Activated T-helper 9 cell treated with anti-CD3 and anti-CD28 coated beads, Interleukin-2, amount 50 U/mL, for 16 hours (primary cell): ENCODE measurements around the gene DGKI.

Experiments
- DNase-seq: peaks from one replicate; pipeline ENCODE4 v3.0.0-alpha.2; 2020; ENCODE audit warnings: low read depth

DGKI gene

DNA sequence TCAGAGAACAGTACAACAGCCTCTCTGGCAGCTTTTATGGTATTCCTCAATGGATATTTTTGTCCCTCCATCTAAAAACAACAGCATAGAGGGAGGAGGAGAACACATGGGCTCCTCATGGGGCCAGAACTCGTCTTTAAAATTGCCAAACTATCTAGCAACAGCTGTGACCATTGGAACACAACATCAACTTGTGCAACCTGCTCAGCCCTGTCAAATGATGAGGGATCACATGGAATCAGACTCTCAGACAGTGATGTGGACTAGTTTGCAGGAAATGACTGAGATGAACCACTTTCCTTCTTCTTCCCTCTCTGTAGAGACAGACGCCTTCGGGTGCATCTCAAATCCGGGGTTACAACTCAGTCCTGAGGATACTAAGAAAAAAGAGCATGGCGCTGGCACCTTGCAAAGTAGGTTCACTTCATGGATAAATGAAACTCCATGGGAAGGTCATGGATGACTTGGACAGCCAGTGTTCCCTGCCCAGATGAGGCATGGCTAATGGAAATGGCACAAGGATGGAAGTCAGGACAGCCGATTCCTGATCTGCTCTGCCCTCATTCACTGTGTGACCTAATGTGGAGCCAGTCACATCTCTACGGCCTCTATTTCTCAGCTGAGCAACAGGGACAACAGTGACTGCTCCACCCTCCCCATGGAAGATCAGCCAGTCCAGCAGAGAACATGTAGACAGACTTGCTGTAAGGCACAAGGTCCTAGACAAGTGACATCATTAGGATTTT is 24.6 kb upstream of the DGKI start:
- DNase-seq: no peak

DNA sequence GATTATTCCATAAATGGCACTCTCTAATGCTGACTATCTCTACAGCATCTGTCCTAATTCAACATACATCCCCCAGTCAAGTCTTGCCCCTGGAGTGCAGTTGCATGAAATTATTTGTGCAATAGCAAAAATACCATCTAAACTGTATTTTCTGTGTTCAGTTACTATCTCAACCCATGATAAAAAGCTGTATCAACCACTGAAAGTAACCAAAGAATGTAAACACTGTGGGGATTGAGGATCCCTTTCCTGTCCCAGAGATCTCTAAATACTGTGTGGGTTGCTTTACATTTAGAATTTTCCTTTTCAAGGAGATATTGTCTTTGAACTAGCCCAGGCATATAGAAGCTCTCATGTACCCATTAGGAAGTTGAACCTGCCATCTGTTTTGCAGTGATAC is 23.9 kb upstream of the DGKI start:
- no peak for DNase-seq

DNA sequence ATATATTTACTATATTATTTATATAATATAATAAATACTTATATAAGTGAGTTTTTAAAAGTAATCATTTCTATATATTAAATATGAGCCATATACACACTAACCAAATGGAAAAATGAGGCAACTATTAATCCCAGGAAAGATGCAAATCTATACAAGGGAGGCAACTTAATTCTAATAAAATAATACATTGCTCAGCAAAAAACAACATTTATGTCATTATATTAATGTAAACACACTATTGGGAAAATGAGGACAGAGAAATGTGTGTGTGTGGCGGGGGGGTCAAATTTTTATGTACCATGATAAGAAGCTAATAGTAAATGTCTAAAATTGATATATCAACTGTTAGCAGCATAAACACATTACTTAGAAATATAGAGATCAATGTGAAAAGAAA is 23.3 kb upstream of the DGKI start:
- DNase-seq: no peak

DNA sequence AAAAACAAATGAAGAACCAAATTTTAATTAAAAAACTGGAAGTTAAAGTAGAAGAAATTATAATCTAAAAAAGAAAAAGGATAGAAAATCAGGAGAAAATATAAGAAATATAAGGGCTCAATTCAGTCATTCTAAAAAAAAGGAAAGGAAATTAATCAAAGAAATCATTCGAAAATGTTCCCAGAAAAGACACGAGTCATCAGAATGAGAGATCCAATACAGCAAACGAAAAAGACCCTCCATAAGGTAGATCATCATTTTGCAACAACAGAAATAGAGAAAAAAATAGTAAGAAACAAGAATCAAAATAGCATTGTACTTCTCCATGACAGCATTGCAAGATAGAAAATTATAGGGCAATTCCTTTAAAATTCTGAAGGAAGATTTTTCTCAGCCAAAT is 22.5 kb upstream of the DGKI start:
- DNase-seq: no peak

DNA sequence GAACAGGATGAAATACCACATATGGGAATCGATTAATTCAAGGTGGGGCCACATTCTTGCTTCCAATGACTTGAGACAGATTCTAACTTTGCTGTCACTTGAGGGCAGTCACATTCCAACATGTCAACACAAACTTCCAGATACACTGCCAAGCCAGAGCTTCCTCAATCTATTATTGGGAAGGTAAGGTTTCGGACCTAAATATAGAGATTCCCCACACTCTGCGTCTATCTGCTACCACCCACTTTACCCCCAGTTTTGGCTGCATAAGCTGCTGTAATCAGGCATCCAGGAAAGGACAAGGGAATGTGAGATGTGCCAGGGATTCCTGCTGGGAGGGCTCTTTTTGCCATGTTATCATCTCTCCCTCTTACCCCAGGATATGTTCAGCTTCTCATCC is 20.5 kb upstream of the DGKI start:
- DNase-seq: no peak

DNA sequence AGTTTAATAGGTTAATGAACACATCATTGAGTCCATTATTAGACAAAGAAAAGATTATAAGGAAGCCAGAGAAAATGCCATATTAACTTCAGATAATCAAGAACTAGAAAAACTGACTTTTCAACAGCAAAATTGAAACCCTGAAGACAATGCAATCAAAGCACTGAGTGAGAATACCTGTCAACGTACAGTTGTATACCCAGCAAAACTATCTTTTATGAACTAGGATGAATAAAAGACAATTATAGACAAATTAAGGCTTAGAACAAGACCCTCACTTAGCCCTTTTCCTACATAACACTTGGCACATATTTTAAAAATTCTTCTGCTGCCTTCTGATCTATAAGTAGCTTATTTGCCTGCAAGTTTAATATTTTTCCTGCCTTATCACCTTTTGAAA is 19.0 kb upstream of the DGKI start:
- DNase-seq: no peak

DNA sequence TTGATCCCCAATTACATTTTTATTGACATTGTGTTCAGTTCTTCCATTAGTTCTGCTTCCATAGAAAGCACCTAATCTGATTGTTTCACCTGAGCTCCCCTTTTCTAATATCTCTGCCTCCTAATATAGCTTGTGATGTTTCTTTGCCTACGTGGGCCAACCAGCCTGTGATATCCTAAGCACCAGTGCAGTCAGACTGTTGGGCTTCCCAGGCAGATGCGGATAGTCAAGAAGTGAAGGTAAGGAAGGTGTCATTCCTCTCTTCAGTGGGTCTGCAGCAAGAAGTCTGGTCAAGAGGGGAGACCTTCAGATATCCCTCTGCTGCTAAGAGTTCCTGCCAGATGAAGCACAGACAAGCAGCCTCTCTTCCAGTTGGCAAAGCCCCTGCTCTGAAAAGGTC is 16.2 kb upstream of the DGKI start:
- no peak for DNase-seq

DNA sequence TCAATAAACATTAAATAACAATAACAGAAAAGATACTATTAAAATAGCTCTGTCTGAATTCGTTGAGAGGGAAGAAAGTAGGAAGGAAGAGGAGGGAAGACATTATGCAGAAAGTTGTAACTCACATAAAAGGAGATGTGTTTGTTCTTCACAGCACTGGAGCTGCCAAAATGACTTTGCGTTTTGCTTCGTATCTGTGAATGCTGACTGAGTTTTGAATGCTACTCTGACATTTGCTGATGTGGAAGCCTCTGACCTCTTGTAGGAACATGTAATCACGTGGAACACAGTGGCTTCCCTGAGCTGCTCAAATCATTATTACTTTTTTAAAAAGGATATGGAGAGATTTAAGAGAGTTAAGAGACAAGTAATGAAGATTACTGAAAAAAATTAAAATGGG is 15.6 kb upstream of the DGKI start:
- no peak for DNase-seq

DNA sequence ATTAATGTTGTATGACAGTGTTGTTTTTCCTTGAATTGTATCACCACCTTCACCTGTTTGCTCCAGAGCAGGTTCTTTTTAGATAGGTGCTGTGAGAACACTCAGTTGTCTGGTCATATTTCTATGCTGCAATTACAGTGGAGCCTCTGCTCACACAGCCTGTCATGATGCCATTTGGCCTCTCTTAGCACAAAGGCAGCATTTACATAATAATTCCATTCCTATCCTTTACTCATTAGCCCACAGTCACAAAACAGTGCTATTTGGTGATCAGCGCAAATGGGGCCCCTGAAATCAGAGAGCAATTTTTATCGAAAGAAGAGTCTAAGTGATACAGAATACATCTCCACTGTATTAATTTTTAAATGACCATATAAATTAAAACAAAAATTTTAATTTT is 13.8 kb upstream of the DGKI start:
- no peak for DNase-seq

DNA sequence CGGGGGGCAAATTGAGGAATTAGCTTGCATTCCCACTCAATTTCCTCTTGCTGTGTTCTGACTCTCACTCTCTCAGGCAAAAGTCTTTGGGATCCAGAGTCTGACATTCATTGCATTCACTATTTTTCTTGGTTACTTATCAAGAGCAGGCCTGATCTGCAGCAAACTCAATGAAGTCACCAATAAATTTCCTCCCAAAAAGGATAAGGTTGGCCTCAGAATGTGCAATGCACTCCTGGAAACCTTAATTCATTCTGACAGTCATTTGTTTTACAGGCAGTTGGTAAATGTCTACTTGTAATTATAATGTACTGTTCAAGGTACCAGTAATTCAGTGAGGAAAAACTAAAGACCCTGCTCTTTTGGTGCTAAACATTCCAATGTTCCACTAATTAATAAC is 6.3 kb upstream of the DGKI start:
- DNase-seq: no peak

DNA sequence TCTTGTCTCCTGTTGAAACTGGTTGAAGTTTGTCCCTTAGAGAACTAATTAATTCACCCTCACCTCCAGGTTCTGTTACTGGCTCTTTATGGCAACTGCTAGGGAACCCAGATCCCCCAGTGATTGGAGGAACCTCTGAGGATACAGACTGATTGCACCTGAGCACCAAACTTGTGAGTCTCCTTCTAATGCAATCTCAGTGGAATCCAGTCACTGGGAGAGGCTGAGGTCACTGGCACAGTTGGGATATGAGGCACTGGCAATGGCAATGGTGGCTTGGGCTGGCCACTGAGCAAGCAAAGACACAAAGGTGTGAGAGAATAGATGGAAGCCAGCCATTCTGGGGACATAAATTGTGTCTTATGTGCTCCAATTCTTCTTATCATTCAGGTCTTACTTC is 5.3 kb upstream of the DGKI start:
- DNase-seq: no peak

DNA sequence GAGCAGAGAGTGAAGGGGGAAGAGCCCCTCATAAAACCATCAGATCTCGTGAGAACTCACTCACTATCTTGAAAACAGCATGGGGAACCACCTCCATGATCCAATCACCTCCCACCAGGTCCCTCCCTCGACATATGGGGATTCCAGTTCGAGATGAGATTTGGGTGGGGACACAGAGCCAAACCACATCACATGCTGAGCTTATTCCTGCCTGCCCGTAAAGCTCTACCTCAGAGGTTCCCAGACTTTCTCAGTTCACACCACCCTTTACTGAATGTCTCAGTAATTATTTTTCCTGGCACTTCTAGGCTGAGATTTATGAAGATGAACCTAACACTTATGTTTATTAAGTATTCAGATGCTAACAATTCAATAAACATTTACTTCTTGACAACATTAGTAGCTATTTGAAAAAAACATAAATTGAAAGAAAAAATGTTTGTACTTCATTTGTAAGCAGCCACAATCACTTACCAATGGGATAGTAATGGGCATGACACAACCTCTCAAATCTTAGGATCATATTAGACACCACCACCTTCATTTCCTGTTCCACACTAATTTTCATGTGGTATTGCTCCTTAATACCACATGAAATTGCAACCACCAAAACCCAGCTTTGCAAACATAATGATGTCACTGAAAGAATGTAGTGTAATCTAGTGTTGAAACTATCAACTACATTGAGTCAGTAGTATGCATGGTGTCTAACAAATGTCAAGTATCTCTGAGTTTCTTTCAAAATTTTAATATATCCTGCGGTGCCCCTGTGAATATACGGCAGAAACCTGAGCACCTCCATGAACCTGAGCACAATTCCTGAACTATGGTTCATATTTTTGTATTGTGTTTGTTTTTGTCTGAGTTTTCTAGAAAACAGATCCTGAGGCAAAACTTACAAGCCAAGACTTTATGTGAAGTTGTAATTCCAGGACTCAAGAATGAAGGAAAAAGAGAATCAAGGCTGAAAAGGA is 4.5 kb upstream of the DGKI start:
- DNase-seq: no peak

DNA sequence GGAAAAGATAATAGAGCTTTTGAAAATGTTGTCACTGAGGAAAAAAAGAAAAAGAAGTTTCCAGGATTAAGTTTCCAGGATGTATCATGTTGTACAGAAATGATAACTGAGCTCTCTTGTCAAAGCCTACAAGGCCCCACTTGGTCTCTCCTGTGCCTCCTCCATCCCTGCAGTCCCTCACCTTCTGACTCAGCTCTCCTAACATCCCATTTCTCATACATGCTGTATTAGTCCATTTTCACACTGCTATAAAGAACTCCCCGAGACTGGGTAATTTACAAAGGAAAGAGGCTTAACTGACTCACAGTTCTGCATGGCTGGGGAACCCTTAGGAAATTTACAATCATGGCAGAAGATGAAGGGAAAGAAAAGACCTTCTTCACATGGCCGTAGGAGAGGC is 3.8 kb upstream of the DGKI start:
- no peak for DNase-seq

DNA sequence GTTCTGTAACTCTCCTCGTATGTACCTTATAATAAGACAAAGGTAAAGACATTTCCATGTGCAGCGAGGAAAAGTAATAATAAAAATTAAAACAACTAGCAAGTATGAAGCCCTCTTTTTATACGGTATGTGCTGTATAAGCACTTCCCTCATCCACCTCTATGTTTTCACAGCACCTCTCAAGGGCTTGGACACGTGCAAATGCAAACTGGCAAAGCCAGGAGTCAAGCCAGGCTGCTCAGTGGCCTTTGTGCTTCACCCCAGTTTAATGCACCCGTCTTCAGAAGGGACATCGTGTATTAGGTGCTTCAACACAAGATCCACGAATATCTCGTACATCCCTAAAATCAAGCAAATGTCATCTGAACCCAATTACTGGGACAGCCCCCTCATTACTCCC is 1.3 kb upstream of the DGKI start:
- DNase-seq: no peak

DNA sequence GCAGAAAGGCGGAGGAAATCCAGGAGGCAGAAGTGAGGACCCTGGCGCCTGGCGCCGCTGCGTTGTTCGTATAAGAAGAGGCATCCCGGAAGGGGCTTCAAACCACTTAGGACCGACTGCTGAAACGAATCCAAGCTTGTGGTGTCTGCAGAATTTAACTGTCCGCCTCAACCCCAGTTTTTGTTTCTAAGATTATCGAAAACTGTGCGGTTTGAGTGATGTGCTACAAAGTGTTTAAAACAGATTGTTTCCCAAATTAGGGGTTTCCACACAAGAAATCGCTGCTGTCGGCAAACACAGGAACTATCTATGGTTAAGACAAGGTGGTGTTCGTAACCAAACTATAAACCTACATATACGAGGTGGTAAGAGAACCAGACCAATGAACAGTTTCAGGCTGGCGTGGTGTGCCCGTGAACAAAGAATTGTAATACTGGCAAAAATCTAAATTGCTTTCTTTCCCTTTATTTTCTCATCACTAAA is 835 bp upstream of the DGKI start:
- no peak for DNase-seq

DNA sequence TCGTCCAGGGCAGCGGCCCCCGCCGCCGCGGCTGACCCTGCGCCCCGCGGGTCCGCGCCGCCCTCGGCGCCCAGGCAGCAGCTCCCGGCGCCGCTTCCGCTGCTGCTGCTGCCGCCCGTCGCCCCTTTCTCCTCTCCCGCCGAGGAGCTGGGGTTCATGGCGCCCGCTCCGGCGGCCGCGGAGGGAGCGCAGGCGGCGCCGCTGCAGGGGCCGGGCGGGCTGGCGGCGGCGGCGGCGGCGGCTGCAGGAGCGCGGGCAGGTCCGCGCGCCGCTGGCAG is 286 bp downstream of the DGKI start:
- DNase-seq: no peak

DNA sequence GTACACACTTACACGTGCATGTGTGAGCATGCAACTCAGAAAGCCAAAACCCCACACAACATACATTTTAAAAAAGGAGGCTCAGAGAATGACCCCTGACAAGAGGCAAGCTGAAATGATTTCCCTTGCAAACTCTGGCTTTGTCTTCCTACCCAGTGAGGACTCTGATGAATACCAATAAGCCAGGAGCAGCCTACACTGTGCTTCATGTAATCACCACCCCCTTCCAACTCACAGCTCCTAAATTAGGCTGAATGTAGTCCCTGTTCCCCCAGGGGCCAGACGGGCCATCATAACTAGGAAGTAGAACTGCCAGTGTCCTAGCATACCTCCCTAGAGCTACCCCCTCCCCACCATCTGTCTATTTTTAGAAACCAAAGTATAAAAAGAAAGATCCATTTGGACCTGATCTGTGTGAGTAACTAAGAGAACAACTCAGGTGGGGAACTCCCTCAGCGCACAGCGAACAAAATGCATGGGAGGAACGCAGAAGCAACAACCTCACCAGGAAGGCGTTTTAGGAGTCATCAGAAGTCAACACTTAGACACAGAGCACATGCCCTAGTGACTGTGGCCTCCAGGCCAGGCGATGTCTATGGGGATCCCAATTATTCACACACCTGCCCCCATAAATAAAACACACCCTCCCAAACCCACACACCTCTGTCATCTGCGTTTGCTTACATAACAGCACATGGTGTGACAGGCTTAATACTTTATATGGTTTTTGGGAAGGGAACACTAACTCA is 1.9 kb downstream of the DGKI start:
- no peak for DNase-seq

DNA sequence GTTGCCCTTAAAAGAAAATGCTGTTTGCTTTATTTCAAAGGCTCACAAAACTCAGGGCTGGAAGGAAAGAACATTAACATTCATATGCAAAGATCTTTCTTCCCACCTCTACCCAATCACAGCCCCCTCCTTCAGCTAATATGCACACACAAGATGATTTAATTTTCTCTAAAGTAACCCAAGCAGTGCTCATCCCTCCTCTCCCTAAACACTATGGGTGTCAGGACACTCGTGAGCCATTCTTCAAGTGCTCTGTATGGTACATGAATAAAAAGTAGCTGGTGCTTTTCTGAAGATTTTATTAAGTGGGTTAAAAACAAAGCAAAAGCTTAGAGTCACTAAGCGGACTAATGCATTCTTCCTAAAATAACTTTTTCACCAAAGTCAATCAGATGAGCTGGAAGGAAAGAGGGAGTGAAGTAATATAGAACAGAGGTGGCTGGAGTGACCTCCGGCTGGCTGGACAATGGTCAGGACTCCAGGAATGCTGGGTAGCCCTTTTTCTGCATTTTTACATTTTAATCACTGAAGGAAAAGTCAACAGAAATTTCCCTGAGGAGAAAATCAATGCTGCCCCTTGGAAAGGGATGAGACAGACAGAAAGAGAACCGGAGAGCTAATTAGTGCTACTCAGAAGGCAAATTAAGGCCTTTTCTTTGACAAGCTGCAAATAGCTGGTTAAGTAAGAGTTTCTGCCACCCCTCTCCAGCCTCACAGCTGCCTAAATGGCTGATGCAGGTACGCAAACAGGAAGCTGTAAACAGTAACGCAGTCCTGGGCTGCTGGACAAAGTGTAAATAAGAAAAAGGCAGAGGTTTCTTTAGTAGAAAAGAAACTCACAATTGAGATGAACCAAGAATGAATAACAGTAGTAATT is 6.6 kb downstream of the DGKI start:
- DNase-seq: no peak

DNA sequence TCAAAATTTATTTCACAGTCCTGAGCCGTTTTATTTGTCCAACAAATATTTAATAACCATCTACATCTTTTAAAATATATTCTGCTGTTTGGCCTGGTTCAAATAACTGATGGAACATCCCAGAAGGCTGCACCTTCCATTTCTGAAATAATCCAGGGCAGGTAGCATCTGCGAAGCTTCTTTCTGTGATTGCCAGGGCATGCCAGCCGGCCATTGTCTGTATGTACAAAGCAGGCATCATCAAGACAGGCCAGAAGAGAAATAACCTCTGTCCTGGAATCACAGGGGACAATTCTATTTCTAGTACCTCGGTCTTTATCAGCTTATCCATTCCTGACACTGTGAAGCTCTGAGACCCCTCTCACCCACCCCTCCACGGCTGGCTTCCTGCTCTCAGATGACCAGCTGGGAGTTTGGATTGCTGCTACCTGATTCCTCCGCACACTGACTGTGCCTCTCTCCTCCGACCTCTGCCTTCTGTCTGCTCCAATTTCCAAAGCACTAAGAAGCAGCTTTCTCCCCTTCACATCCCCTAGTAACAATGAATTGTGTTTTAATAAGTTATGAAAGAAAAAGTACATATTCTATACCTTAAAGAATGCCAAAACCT is 8.0 kb downstream of the DGKI start:
- no peak for DNase-seq

DNA sequence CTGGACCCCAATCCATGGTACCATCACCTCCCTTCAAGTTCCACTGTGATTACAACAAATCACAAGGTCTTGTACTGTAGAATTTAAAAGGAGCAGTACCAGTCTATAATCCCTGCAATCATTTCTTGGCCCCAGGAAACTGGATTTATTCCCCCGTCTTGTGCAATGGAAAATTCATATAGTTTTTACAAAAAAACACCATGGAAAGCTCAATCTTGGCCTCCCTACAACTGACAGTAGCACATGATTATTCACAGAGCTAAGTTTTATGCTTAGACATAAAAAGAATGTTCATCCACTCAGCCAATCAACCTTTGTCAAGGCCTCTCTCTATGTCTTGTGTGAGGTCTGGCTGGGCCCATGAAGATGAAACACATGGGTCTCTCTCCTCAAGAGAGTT is 10.2 kb downstream of the DGKI start:
- DNase-seq: no peak

DNA sequence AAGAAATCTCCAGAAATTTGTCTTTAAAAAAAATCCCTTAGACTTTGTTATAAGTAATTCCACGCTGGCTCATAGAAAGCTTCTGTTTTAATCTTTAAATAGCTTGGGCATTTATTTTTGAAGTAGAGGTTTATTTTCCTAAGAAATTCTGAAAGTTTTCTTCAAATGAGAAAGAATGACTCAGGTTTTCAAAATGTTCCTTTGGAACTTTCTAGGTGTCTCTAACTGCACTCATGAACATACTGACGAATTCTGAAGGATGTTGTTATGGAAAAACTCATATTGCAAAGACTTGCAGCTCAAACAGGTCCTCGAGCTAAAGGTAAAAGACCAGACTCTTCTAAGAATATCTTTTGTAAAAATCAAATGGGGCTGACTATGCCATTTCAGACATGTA is 10.7 kb downstream of the DGKI start:
- DNase-seq: no peak
